IPS-18c (cell line): Measurements from ENCODE around the gene PPP1R12C.

Experiments used
- H3K4me3 ChIP-seq: 2 replicates; pipeline ENCODE4 v1.7.0; 2013; ENCODE audit warnings: low read depth, mild to moderate bottlenecking, low read length, moderate library complexity; ENCODE audit not compliant: insufficient read depth
- H3K9me3 ChIP-seq: one replicate; pipeline ENCODE4 v1.6.1; 2013; ENCODE audit warnings: mild to moderate bottlenecking, low read length, moderate library complexity; ENCODE audit not compliant: control insufficient read depth, insufficient read depth

The PPP1R12C gene

DNA sequence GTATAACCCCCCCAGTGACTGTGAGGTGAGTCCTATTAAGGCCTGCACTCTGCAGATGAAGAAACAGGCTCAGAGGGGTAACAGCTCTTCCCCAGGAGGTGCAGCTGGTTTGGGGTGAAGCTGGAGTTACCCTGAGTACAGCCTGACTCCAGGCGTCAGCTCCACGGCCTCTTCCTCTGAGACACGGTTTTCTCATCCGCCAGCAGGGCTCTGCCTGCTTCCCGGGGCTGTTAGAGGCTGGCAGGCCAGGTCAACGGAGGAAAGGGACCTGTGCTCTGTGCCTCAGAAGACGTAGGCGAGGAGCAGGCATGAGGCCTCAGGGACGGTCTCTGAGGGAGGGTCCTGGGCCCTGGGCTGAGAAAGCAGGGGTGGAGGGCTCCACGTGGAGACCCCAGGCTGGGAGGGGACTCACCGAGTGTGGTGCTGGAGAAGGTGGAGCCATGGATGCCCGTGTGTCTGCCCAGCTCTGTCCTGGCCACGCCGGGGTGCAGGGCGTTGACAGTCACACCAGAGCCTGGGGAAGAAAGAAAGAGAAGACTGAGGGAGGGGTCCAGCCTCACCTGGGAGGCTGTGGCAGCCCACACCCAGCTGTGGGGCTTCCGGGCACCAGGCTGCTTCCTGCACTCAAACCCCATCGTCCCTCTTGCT, 70.3 kb downstream of the PPP1R12C start:
- no peaks in the 10 kb centered on the region for H3K9me3 ChIP-seq
- no peak overlapping the region for H3K4me3 ChIP-seq

DNA sequence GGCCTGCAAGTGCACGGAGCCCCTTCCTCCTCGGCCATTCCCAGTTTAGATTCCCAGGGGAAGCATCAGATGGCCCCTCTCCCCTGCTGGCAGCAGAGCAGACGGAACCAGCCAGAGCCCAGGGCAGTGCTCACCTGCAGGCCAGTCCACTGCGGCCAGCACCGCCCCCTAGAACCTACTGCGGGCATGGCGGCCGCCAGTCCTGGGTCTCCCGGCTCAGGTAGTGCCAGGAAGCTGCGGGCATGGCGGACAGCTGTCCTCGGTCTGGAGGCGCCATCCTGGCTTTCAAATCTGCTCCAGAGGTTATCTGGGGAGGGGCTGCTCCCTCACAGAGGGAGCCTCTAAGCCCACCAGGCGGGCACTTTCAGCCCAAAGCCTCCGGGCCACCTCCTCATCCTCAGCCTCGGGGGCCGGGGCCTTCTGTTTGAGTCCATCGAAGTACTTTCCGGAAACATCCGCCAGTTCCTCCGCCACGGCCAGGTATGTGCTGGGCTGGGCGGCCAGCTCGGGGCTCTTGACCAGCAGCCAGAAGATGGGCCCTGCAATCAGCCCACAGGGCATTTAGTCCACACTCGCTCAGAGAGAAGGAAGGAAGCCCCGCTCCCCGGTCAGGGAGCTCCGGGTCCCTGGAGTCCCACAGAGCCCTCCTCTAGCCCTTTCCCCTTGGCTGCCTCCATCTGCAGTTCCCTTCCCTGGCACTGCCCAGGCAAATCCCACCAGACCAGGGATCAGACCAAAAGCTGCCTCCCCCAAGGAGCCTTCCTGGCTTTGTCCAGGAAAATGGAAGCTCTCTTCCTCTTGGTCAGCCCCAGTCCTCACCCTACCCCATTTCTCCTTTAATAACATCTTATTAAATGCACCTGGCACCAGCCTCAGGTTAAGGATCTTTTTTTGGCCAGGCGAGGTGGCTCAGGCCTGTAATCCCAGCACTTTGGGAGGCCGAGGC, 72.4 kb downstream of the PPP1R12C start:
- Histone ChIP-seq H3K4me3 (no peak overlapping the region), H3K9me3 (no peaks in the 10 kb centered on the region)

- Histone ChIP-seq H3K4me3 (no peak overlapping the region), H3K9me3 (no peaks in the 10 kb centered on the region)
These were observed 73.2 kb downstream of the PPP1R12C start for GRCh38 chr19:55044286-55044685.

- Histone ChIP-seq H3K9me3 (no peaks in the 10 kb centered on the region), H3K4me3 (no peak overlapping the region)
These were observed 74.7 kb downstream of the PPP1R12C start for GRCh38 chr19:55042688-55043087.

DNA sequence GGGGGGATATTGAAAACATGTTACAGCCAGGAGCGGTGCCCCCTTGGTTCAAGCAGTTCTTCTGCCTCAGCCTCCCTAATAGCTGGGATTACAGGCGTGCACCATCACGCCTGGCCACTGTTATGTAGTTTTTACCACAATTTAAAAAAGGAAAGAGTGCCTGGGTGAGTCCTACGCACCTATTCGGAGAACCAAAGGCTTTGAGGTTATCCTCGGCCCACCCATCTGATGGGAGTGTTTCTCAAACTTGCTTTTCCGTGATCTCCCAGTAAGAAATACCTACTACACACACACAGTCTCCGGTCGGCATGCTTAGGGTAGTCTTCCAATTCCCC, 75.1 kb downstream of the PPP1R12C start:
- Histone ChIP-seq H3K4me3 (no peak overlapping the region), H3K9me3 (no peaks in the 10 kb centered on the region)

GRCh38 chr19:55041627-55042343, 75.7 kb downstream of the PPP1R12C start:
- no peaks in the 10 kb centered on the region for H3K9me3 ChIP-seq
- H3K4me3 ChIP-seq = no peak overlapping the region

DNA sequence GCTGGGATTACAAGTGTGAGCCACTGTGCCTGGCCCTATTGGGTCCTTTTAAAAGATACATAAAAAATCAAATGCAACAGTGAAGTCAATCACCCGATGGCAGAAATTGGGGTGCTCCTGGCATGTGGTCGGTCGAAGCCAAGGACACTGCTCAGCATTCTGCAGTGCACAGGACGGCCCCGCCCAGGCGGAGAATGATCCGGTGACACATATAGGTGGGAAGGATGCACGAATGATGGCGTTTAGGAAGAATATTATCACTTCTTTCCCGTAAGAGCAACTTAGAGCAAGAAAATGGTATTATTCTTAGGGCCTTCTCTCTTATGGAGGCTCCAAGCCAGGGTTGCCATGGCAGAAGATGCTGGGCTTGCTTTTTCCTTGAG, 76.2 kb downstream of the PPP1R12C start:
- no peaks in the 10 kb centered on the region for H3K9me3 ChIP-seq
- H3K4me3 ChIP-seq = no peak overlapping the region
